HEK293T (cell line): ENCODE results near the gene FBLIM1.

ENCODE experiments used
- CTCF ChIA-PET: fragments of 350-600 bp; formaldehyde crosslinking; extraction: SDS; loops from one replicate; lab custom pipeline; 2021; ENCODE audit warnings: antibody characterized with exemption, inconsistent platforms; lab: Yijun Ruan, JAX
- POLR2A ChIA-PET: fragments of 350-600 bp; formaldehyde crosslinking; extraction: SDS; loops from one replicate; lab custom pipeline; 2020; ENCODE audit warnings: antibody characterized with exemption, inconsistent platforms; lab: Yijun Ruan, JAX
- DNase-seq: peaks from one replicate; pipeline ENCODE4 v3.0.0; 2012; ENCODE audit warnings: mixed read lengths; ENCODE audit errors: extremely low spot score
- ARNT ChIP-seq: fragments of 450-650 bp; IDR thresholded peaks from 2 replicates; pipeline ENCODE4 v1.6.1; 2017; ENCODE audit warnings: mild to moderate bottlenecking
- BHLHE40 ChIP-seq: fragments of 450-650 bp; IDR thresholded peaks from 2 replicates; pipeline ENCODE4 v1.6.1; 2016; ENCODE audit warnings: mild to moderate bottlenecking, moderate library complexity, borderline replicate concordance
- CTBP1 ChIP-seq: fragments of 450-650 bp; IDR thresholded peaks from 2 replicates; pipeline ENCODE4 v1.6.1; 2016; ENCODE audit warnings: borderline replicate concordance
- ELF4 ChIP-seq: fragments of 450-650 bp; IDR thresholded peaks from 2 replicates; pipeline ENCODE4 v1.6.1; 2017; ENCODE audit warnings: antibody characterized with exemption
- FOXA1 ChIP-seq: fragments of 450-650 bp; IDR thresholded peaks from 2 replicates; pipeline ENCODE4 v1.6.1; 2016; ENCODE audit warnings: mild to moderate bottlenecking
- FOXK2 ChIP-seq: fragments of 450-650 bp; IDR thresholded peaks from 2 replicates; pipeline ENCODE4 v1.6.1; 2016; ENCODE audit warnings: mild to moderate bottlenecking
- FOXM1 ChIP-seq: fragments of 450-650 bp; IDR thresholded peaks from 2 replicates; pipeline ENCODE4 v1.6.1; 2017; ENCODE audit warnings: mild to moderate bottlenecking, borderline replicate concordance
- HDGF ChIP-seq: fragments of 450-650 bp; IDR thresholded peaks from 2 replicates; pipeline ENCODE4 v1.6.1; 2017; ENCODE audit warnings: antibody characterized with exemption, borderline replicate concordance
- L3MBTL2 ChIP-seq: fragments of 450-650 bp; conservative IDR thresholded peaks from 2 replicates; pipeline ENCODE4 v1.6.1; 2016; ENCODE audit warnings: mild to moderate bottlenecking
- LEF1 ChIP-seq: fragments of 450-650 bp; IDR thresholded peaks from 2 replicates; pipeline ENCODE4 v1.6.1; 2017; ENCODE audit warnings: mild to moderate bottlenecking, borderline replicate concordance
- NFRKB ChIP-seq: fragments of 450-650 bp; IDR thresholded peaks from 2 replicates; pipeline ENCODE4 v1.6.1; 2016; ENCODE audit warnings: mild to moderate bottlenecking, moderate library complexity
- SP1 ChIP-seq: fragments of 450-650 bp; IDR thresholded peaks from 2 replicates; pipeline ENCODE4 v1.6.1; 2017
- SUZ12 ChIP-seq: fragments of 450-650 bp; IDR thresholded peaks from 2 replicates; pipeline ENCODE4 v1.6.1; 2016; ENCODE audit warnings: mild to moderate bottlenecking
- TARDBP ChIP-seq: fragments of 450-650 bp; IDR thresholded peaks from 2 replicates; pipeline ENCODE4 v1.6.1; 2016
- ZNF384 ChIP-seq: fragments of 450-650 bp; IDR thresholded peaks from 2 replicates; pipeline ENCODE4 v1.6.1; 2016
- TF ChIP-seq, protein P1 (sequence below): fragments of 450-650 bp; IDR thresholded peaks from 2 replicates; pipeline ENCODE4 v1.6.1; 2016

The FBLIM1 gene

DNA sequence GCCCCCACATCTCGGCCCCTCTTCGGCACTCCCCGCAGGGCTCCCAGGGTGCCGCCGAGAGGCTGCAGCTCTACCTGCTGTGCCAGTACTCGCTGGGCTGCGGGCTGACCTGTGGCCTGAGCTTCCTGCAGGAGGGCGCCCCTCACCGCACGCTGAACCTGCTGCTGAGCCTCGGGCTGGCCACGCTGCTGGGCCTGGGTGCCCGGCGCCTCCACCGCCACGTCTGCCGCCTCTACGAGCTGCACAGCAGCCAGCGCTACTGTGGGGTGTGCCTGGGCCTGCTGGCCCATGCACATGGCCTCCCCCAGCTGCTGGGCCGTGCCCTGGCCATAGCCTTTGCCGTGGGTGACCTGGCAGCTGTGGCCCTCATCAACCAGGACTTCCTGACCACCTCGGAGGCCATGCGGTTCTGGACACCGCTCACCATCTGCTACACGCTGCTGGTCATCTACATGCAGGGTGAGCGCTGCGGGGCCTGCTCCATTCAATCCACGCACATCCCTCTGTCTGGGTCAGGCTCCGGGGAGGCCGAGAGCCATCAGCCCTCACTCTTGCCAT lies 14.4 kb upstream of the FBLIM1 start:
- POLR2A ChIA-PET, result no interaction called here
- CTCF ChIA-PET, result no interaction called here
- no peak for DNase-seq
- TF ChIP-seq ZNF384 (no peak), HDGF (no peak), NFRKB (no peak), TARDBP (no peak)

DNA sequence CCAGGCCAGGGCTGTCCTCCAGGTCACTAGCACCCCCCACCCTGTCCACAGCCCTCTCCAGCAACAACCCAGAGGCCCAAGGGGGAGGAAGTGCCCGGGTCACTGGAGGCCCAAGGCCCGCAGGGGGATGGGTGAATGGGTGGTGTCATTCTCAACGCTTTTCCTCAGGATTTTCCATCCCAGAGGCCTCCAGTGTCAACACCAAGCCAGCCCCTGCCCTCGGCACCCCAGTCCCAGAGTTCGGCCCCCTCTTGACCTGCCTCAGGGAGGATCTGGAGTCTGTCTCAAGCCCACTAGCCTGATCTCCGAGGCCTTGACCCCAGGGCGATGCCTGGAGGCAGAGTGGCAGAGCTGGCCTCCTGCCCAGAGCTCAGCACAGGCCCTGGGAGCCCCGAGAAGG lies 11.2 kb upstream of the FBLIM1 start:
- ChIA-PET CTCF (no interaction called here), POLR2A (no interaction called here)
- DNase-seq, result no peak
- no peak for TF ChIP-seq FOXA1
- no peak for TF ChIP-seq SP1
- TF ChIP-seq BHLHE40, result no peak
- TF ChIP-seq CTBP1, result no peak
- TF ChIP-seq L3MBTL2, result no peak
- no peak for TF ChIP-seq NFRKB
- no peak for TF ChIP-seq HDGF

DNA sequence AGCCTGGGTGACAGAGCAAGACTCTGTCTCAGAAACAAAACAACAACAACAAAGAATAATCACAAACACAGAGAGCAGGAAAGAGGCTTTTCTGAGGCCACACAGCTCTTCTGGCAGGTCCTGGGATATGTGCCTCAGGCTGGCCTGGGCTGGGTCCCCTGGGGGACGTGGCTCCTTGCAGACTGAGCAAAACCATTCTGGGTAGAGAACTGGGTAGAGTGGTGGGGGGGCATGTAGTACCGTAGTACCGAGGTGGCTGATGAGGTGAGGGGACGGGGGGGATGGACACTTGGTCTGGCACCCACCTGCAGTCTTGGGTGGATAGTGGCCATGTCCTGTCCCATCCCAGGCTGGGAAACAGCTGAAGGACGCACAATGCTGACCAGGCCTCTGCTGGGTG lies 10.3 kb upstream of the FBLIM1 start:
- CTCF ChIA-PET, result no interaction called here
- POLR2A ChIA-PET, result no interaction called here
- TF ChIP-seq FOXK2 (no peak), ZNF384 (no peak)
- no peak for DNase-seq

DNA sequence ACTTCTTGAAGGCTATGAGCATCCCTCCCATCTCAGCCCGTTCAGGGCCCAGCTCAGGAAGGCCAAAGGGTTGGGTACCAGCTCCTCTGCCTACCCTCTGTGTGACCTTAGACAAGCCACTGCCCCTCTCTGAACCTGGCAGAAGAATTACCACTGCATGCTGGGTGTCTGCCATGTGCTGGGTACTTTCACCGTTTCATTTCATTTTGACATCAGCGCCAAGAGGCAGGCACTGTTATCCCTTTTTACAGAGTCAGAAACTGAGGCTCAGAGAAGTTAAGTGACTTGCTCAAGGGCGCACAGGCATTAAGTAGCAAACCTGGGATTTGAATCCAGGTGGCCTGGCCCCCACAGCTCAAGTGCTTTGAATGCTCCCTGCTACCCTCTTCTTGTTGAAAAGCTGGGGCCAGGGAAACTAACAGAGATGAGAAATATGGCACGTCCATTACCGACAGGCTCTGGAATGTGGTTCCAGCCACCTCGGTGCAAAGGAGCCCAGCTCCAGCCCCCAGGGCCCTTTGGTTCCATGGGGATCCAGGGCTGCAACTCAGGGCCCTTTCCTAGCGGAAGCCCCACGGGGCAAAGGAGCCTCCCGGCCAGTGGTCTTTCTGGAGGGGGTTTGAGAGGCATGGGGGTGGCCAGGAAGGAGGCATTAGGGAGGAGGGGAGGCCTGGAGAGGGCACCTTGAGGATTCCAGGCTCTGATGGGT lies 9.8 kb upstream of the FBLIM1 start:
- TF ChIP-seq NFRKB (no peak), BHLHE40 (no peak), ZNF384 (no peak), HDGF (no peak), TARDBP (no peak)
- CTCF ChIA-PET, result no interaction called here
- POLR2A ChIA-PET, result no interaction called here
- no peak for DNase-seq

DNA sequence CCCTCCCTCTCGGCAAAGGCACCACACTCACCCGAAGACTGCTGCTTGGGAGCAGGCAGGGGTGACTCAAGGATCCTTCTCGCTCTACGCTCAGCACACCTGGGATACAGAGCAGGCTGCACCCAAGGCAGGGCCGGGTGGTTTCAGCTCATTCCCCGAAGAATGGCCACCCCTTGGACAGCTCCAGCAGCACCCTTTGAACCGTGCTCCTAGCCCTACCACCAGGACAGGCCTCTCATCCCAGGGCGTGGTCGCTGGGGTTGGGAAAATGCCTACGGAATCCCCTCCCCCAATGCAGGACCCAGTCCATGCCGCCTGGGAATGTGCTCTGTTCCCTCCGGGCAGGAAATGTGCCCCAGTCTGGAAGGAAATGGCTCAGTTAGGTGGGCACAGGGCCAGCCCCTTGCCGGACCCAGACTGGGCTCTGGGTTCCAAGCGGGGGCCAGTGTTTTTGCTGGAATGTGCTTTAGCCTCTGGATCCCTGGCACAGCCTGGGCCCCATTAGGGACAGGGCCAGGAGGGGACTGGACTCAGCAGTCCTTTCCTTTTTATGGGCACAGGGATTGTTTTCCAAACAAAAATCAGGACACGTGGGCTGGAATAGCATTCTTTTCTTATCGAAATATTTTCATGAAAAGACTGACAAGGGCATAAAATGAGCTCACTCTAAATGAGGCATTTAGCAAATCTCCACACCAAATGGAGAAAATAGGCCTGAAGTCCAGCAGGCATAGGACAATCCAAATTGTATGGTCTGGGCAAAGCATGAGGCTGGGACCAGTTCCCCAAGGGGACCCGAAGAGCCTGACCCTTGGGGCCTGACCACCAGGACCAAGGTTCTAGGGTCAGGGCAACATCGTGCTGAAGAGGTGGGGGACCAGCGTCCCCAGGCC lies 8.9 kb upstream of the FBLIM1 start:
- ChIA-PET CTCF (interaction anchor here (0.7 kb wide), 1 partner anchor 43 kb away, joined by 3 read pairs; no protein-coding TSS in a partner anchor), POLR2A (no interaction called here)
- no peak for DNase-seq

DNA sequence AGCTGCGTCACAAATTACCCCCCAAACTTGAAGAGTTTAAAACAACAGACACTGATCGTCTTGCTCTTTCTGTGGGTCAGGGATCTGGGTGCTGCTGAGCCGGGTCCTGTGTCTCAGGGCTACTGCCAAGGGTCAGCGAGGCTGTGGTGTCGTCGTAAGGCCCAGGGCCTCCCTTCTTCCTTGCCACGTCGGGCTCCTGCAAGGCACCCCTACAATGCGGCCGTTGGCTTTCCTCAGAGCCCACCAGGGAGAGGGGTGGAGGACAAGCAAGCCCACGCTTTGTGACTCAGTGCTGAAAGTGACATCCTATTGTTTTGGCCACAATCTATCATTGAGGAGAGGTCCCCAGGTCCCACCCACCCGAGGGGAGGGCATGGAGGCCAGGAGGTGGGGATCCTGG lies 7.7 kb upstream of the FBLIM1 start:
- no peak for DNase-seq
- TF ChIP-seq, protein P1, sequence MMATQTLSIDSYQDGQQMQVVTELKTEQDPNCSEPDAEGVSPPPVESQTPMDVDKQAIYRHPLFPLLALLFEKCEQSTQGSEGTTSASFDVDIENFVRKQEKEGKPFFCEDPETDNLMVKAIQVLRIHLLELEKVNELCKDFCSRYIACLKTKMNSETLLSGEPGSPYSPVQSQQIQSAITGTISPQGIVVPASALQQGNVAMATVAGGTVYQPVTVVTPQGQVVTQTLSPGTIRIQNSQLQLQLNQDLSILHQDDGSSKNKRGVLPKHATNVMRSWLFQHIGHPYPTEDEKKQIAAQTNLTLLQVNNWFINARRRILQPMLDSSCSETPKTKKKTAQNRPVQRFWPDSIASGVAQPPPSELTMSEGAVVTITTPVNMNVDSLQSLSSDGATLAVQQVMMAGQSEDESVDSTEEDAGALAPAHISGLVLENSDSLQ, result no peak
- TF ChIP-seq LEF1 (no peak), SP1 (no peak), FOXA1 (no peak), TARDBP (no peak), BHLHE40 (no peak), ARNT (no peak)
- POLR2A ChIA-PET, result no interaction called here
- CTCF ChIA-PET, result no interaction called here

More for the DNA sequence above, 8.9 kb upstream of the FBLIM1 start:
- no peak for TF ChIP-seq BHLHE40
- no peak for TF ChIP-seq HDGF
- TF ChIP-seq ELF4, result no peak
- TF ChIP-seq NFRKB, result no peak
- no peak for TF ChIP-seq CTBP1
- TF ChIP-seq TARDBP, result no peak
- no peak for TF ChIP-seq FOXM1
- no peak for TF ChIP-seq L3MBTL2
- no peak for TF ChIP-seq ZNF384
- no peak for TF ChIP-seq SUZ12
- TF ChIP-seq FOXA1, result no peak
- TF ChIP-seq, protein P1, result no peak
- no peak for TF ChIP-seq ARNT
- no peak for TF ChIP-seq LEF1

DNA sequence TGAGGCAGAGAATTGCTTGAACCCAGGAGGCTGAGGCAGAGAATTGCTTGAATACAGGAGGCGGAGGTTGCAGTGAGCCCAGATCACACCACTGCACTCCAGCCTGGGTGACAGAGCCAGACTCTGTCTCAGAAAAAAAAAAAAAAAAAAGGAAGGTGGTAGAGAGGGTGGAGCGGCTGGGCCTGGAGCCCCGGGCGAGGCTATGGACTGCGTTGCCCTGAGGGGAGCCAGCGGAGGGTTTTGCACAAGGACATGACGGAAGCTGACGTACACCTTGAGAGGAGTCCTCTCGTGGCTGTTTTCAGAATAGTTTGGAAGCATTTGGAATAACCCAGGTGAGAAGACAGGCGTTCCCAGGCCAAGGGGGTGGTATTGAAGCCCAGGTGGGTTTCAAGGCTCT lies 6.9 kb upstream of the FBLIM1 start:
- TF ChIP-seq CTBP1, result no peak
- TF ChIP-seq NFRKB, result no peak
- TF ChIP-seq FOXM1, result no peak
- TF ChIP-seq HDGF, result no peak
- no peak for TF ChIP-seq SUZ12
- TF ChIP-seq LEF1, result no peak
- TF ChIP-seq TARDBP, result no peak
- no peak for DNase-seq
- ChIA-PET CTCF (no interaction called here), POLR2A (no interaction called here)
